Hepatocyte (in vitro differentiated cells): ENCODE results near the gene METTL23.

ENCODE experiments used
- EZH2 ChIP-seq: fragments of 200-600 bp; sonication (generic); IDR thresholded peaks from 2 replicates; pipeline ENCODE4 v1.6.1; 2016; ENCODE audit warnings: antibody characterized with exemption, mild to moderate bottlenecking, borderline replicate concordance
- TF ChIP-seq, protein P1 (sequence below): fragments of 200-600 bp; sonication (generic); IDR thresholded peaks from 2 replicates; pipeline ENCODE4 v1.5.1; 2016; ENCODE audit warnings: antibody characterized with exemption, mild to moderate bottlenecking; ENCODE audit not compliant: poor library complexity

DNA sequence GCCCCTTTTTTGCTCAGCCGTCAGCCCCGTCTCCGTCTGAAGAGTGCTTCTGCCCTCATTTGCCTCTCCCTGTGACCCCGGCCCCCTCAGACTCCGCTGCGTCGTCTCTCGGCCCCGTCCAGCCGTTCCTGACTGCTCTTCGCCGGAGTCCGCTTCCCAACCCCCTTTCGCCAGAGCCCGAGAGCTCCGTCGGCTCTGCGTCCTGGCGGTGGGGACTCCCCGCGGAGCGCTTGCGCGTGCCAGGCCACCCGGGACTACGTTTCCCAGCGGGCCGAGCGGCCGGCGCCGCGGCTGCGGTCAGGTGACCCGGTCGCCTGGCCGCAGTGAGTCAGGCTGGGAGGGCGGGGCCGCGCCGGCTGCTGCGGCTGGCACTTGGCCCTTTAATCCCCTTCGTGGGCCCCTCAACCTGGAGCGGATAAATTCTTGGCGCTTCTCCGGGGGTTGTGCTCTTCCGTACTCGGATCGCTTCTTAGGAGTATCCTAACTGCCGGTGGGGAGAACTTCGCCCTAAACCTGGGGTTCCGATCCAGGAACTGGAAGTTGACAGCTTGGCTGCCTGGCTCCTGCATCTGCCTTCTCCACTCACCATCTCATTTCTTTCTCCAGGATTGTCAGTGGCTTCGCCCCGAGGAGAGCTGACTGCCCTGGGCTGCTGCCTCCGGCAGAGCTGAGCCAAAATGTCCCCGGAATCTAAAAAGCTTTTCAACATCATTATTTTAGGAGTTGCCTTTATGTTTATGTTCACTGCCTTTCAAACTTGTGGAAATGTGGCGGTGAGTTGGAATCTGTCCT is 11.2 kb downstream of the METTL23 start, which contains the start of gene MFSD11:
- TF ChIP-seq, protein P1, sequence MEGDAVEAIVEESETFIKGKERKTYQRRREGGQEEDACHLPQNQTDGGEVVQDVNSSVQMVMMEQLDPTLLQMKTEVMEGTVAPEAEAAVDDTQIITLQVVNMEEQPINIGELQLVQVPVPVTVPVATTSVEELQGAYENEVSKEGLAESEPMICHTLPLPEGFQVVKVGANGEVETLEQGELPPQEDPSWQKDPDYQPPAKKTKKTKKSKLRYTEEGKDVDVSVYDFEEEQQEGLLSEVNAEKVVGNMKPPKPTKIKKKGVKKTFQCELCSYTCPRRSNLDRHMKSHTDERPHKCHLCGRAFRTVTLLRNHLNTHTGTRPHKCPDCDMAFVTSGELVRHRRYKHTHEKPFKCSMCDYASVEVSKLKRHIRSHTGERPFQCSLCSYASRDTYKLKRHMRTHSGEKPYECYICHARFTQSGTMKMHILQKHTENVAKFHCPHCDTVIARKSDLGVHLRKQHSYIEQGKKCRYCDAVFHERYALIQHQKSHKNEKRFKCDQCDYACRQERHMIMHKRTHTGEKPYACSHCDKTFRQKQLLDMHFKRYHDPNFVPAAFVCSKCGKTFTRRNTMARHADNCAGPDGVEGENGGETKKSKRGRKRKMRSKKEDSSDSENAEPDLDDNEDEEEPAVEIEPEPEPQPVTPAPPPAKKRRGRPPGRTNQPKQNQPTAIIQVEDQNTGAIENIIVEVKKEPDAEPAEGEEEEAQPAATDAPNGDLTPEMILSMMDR: no peak
- no peak for TF ChIP-seq EZH2
